GM13976 (cell line): Measurements from ENCODE around the gene POFUT2.
A peak's percentile ranks its signal among the peaks of the same experiment; 100 is the strongest.

Source experiments
- DNase-seq: peaks from one replicate; pipeline ENCODE4 v3.0.0; 2012; ENCODE audit warnings: low spot score
- in situ Hi-C: fragments of 300-500 bp; cut with MboI; formaldehyde crosslinking; loops from one replicate; pipeline ENCODE4 v1.12.0; 2022; ENCODE audit warnings: low sequenced_read_pairs, mixed read lengths, inconsistent platforms; ENCODE audit not compliant: unreplicated experiment
- TF ChIP-seq, protein P1 (sequence below): IDR thresholded peaks from 2 replicates; pipeline ENCODE4 v1.5.1; 2012; ENCODE audit warnings: borderline replicate concordance, mild to moderate bottlenecking; ENCODE audit not compliant: insufficient read depth; ENCODE audit errors: extremely low read depth, missing control alignments, control extremely low read depth

Gene POFUT2

DNA sequence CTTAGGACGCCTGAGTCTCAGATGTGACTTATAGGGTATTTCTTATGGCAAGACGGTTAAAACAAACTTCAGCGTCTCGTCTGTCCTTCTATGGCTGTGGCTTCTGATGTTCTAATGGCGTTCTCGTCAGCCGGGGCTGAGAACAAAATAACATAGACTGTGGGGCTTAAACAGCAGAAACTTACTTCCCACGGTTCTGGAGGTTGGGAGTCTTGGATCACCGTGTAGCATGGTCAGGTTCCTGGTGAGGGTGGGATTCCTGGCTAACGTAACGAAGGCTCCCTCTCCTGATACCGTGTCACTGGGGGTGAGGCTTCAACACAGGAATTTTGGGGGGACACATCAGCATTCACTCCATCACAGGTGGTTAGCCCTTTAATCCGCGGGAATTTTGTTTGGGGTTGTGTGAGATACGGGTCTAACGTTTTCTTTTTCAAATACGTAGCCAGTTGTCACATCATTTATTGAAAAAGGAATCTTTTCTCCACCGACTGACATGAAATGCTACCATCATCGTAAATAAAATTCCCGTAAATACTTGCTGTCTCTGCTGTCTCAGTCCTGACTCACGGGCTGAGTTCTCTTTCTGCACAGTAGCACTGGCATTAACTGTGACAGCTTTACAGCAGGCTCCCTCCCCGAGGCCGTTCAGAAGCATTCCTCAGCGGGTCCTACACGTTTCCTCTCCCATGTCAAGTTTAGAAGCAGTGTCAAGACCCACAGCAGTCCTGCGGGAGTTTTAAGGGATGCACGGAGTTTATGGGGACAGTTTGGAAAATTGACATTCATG is 8.1 kb upstream of the POFUT2 start:
- DNase-seq = no peak
- in situ Hi-C loops = loop anchor here (25.0 kb wide), 1 partner anchor 333 kb away; no protein-coding TSS in a partner anchor
- TF ChIP-seq, protein P1, sequence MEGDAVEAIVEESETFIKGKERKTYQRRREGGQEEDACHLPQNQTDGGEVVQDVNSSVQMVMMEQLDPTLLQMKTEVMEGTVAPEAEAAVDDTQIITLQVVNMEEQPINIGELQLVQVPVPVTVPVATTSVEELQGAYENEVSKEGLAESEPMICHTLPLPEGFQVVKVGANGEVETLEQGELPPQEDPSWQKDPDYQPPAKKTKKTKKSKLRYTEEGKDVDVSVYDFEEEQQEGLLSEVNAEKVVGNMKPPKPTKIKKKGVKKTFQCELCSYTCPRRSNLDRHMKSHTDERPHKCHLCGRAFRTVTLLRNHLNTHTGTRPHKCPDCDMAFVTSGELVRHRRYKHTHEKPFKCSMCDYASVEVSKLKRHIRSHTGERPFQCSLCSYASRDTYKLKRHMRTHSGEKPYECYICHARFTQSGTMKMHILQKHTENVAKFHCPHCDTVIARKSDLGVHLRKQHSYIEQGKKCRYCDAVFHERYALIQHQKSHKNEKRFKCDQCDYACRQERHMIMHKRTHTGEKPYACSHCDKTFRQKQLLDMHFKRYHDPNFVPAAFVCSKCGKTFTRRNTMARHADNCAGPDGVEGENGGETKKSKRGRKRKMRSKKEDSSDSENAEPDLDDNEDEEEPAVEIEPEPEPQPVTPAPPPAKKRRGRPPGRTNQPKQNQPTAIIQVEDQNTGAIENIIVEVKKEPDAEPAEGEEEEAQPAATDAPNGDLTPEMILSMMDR = no peak

DNA sequence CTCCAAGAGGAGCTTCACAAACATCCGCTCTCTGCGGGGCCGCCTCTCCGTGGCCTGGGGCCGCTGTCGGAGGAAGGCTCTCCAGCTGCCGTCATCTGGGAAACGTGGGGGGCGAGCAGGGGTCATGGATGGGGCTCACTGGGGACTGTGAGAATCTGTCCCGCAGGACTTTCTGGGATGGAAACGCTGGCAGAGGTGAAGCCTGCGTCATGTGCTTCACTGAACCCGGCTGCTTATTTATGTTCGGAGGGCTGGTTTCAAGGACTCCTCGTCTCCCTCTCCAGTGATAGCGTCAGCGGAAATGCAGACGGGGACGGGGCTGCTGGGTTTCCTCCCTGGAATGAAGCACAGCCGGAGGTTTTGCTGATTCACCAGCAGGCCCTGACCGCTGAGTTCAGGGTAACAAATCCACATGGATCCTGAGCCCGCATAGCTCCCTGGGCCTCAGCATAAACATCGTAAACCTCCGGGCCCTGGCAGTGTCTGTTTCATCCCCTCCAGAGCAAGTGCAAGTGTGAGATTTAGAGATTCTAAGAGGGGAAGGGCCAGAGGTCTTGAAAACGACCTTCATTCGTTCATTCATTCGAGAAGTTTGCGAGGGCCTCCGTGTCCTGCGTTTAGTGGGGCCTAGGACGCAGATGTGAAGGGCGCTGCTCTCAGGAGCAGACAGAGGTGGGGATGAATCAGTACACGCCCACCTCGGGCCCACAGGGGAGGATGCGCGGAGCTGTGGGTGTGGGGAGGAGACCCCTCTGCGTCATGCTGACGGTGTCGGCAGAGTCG is 7.0 kb upstream of the POFUT2 start:
- TF ChIP-seq, protein P1 = no peak
- in situ Hi-C loops = loop anchor here (25.0 kb wide), 1 partner anchor 332 kb away; no protein-coding TSS in a partner anchor
- no peak for DNase-seq

DNA sequence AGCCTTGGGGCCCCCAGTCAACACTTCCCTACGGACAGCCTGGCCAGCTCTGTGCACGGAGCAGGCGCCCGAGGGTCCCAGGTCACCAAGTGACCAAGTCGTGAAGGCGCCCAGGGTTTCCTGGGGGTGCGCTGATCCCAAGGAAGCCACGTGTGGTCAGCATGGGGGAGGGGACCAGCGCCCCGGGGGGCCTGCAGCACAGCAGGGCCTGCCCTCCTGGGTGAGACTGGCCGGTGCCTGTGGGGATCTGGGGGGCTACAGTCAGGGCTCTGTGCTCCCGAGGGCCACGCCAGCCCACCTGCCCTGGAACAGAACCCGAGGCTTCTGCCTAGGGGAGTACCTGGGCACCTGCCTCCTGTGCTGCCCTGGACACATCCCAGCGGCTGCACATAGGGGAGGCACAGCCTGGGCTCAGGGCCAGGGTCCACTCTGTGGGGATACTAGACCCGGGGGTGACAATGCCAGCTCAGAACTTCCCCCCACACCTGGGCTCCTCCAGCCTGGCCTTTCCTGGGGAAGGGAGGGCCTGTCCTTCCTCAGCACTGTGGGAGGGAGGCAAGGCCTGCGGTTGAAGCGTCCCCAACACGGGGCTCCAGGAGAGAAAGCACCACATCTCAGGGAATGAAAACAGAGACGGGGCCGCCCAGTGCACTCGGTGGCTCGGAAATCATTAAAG is 6.2 kb upstream of the POFUT2 start:
- in situ Hi-C loops = loop anchor here (25.0 kb wide), 1 partner anchor 332 kb away; no protein-coding TSS in a partner anchor
- TF ChIP-seq, protein P1 = no peak
- no peak for DNase-seq

DNA sequence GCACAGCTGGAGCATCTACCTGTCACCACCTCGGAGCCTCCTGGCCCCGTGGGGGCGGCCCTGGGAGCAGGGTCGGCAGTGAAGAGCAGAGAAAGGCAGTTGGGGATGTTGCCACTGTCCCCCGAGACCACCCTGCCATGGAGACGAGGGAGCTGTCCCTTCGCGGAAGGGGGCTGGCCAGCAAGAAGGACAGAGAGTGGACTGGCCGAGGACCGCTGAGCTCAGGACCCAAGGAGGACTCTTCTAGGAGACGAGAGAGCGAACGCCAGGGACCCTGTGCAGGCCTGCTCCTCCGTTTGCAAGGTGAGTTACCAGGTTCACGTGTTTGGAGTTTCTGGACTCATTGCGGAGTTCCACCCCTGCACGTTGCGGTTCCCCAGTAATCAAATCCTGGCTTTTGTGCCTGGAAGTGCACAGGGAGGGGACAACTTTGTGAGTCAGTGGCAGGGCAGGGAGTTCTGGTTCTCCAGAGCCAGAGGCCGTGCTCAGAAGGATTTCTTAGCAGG is 5.6 kb upstream of the POFUT2 start:
- DNase-seq = no peak
- TF ChIP-seq, protein P1 = no peak
- in situ Hi-C loops = loop anchor here (25.0 kb wide), 1 partner anchor 331 kb away; no protein-coding TSS in a partner anchor

DNA sequence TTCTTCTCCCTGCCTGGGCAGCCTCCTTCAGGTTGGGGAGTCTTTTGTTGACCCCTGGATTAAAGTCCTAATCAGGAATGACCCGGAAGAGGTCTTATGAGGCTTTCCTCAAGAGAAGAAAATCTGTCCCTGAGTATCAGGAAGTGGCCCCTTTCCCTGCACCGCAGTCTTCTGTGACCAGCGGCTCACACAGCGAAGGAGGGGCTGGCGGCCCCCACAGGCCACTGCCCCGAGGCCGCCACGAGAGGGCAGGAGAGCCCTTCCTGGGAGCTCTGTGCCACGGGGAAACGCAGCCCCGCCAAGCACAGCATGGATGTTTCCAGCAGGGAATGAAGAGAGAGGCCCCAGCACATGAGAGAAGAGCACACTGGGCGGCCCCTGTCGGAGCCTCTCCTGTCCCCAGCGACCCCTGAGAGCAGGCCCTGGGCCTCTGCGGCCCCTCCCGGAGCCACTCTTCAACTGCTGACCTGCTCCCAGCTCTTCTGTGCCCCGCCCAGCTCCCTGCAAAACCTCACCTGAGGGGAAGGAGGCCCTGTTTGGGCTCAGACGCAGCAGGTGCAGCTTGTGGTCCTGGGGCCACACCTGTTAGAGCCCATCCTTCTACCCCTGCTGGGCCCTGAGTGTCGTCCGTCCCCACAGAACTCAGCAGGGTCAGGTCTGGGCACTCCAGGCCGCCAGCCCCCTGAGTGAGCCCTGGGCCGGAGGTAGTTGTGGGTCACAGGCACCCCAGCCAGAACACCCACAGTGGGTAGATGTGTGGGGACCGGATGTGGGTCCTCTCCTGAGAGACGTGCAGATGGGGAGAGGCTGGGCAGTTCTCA is 4.9 kb upstream of the POFUT2 start:
- in situ Hi-C loops = loop anchor here (25.0 kb wide), 1 partner anchor 330 kb away; no protein-coding TSS in a partner anchor
- TF ChIP-seq, protein P1 = peak; percentile 93
- peak; percentile 90 for DNase-seq
